ENCODE results near the gene MTA2. TPM values are rescaled to one million over a fixed set of nuclear protein-coding genes. Genes with fewer than 3 reads are reported as not detected.

Gene MTA2
- total RNA-seq, 2 experiments from 2014 or later: 130 to 174 TPM

- Histone ChIP-seq H2AFZ (ENCODE audit: low read length) (no peak overlapping the region), H3K4me1 (ENCODE audit: insufficient read depth, low read length, poor library complexity, severe bottlenecking) (peaks cover 38% of the 10 kb centered on the region), H3K9me2 (ENCODE audit: insufficient read depth, low read length) (no peaks in the 10 kb centered on the region), H3K36me3 (ENCODE audit: insufficient read depth, low read length) (peaks cover 76% of the 10 kb centered on the region), H4K20me1 (ENCODE audit: insufficient read depth, low read length) (peaks cover 9% of the 10 kb centered on the region; the same call in 1 of the 2 replicates), H3K9me3 (ENCODE audit: low read length) (no peaks in the 10 kb centered on the region), H3K4me2 (ENCODE audit: low read length) (no peak overlapping the region), H3K79me2 (ENCODE audit: insufficient read depth, low read depth, low read length) (peaks cover 32% of the 10 kb centered on the region), H3K27ac (ENCODE audit: low read depth, low read length, poor library complexity, severe bottlenecking) (no peak overlapping the region), H3K4me3 (ENCODE audit: low read depth, low read length, poor library complexity, severe bottlenecking) (no peak overlapping the region)
- no TSS peak for BruUV-seq (replicated peaks)
- ChIA-PET CTCF (ENCODE audit: unreplicated experiment) (no interaction called here), POLR2A (interaction anchor here (1.6 kb wide), 1 partner anchor 11 kb away, joined by 4 read pairs; no protein-coding TSS in a partner anchor)
- intact Hi-C loops (cut with micrococcal nuclease; ENCODE audit: unreplicated experiment): no loop called here
- no peak for TF ChIP-seq EZH2phosphoT487 (IDR thresholded peaks at IDR 0.05; ENCODE audit: borderline replicate concordance, low read depth, low read length)
- TF ChIP-seq, protein P1, sequence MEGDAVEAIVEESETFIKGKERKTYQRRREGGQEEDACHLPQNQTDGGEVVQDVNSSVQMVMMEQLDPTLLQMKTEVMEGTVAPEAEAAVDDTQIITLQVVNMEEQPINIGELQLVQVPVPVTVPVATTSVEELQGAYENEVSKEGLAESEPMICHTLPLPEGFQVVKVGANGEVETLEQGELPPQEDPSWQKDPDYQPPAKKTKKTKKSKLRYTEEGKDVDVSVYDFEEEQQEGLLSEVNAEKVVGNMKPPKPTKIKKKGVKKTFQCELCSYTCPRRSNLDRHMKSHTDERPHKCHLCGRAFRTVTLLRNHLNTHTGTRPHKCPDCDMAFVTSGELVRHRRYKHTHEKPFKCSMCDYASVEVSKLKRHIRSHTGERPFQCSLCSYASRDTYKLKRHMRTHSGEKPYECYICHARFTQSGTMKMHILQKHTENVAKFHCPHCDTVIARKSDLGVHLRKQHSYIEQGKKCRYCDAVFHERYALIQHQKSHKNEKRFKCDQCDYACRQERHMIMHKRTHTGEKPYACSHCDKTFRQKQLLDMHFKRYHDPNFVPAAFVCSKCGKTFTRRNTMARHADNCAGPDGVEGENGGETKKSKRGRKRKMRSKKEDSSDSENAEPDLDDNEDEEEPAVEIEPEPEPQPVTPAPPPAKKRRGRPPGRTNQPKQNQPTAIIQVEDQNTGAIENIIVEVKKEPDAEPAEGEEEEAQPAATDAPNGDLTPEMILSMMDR (conservative IDR thresholded peaks at IDR 0.05; ENCODE audit: low read length): no peak
- no peak for DNase-seq (ENCODE audit: low spot score)
These were observed 1.4 kb upstream of the MTA2 start for GRCh38 chr11:62603072-62603408.

DNA sequence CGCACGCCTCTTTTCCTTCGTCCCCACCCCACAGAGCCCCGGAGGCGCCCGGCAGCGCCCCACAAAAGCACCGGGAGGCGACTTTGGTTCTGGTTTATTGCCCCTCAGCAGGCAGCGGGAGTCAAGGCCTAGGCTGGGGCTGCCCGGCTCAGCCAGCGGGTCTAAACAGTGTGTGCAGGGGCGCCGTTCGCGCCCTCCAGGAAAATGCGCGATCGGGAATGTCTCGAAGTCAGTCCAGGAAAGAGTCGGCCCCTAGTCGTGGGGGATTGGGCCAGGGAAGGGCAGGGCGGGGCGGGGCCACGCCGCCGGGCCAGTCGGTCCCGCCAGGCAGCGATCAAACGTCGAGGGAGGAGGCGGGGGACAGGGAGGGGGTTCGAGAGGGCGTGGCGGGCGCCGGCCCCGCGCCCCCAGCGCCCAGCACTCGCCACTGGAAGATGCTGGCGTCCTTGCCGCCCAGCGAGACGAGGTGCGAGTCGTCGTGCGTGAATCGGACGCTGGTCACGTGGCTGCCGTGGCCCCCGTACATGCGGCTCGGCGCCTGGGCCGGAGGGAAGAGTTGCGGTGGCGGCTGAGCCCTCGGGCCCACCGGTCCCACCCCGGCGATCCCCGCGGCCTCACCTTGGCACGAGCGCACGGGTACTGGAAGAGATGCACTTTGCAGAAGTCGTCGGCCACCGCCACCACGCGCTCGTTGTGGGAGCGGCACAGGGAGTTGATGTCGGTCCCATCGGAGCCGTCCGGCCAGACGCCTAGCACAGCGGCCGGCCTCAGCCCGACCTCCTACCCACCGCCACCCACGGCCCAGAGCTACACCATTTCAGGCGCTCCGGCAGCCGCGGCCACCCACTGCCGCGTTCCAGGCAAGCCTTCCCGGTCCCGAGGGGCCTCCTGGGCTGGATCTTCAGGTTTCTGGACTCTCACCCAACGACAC, 741 bp upstream of the MTA2 start:
- Histone ChIP-seq H4K20me1 (ENCODE audit: insufficient read depth, low read length) (peaks cover 9% of the 10 kb centered on the region; the same call in 1 of the 2 replicates), H3K9me3 (ENCODE audit: low read length) (no peaks in the 10 kb centered on the region), H3K27ac (ENCODE audit: low read depth, low read length, poor library complexity, severe bottlenecking) (peak overlapping the region; percentile 11), H3K4me2 (ENCODE audit: low read length) (peak overlapping the region; percentile 54), H3K4me3 (ENCODE audit: low read depth, low read length, poor library complexity, severe bottlenecking) (peak overlapping the region; percentile 21), H3K36me3 (ENCODE audit: insufficient read depth, low read length) (peaks cover 80% of the 10 kb centered on the region), H3K79me2 (ENCODE audit: insufficient read depth, low read depth, low read length) (peaks cover 37% of the 10 kb centered on the region), H2AFZ (ENCODE audit: low read length) (no peak overlapping the region), H3K9me2 (ENCODE audit: insufficient read depth, low read length) (no peaks in the 10 kb centered on the region), H3K4me1 (ENCODE audit: insufficient read depth, low read length, poor library complexity, severe bottlenecking) (peaks cover 31% of the 10 kb centered on the region)
- intact Hi-C loops (cut with micrococcal nuclease; ENCODE audit: unreplicated experiment): no loop called here
- TF ChIP-seq EZH2phosphoT487 (IDR thresholded peaks at IDR 0.05; ENCODE audit: borderline replicate concordance, low read depth, low read length): no peak
- TF ChIP-seq, protein P1 (conservative IDR thresholded peaks at IDR 0.05; ENCODE audit: low read length): no peak
- no peak for DNase-seq (ENCODE audit: low spot score)
- BruUV-seq (replicated peaks): no TSS peak
- POLR2A ChIA-PET: interaction anchor here (0.6 to 2.5 kb wide), 7 partner anchors 9 to 229 kb away, joined by 3 to 37 read pairs (median 4); partner anchors contain the start of genes B3GAT3, STX5, TUT1 and UQCC3
- CTCF ChIA-PET (ENCODE audit: unreplicated experiment): interaction anchor here (0.7 to 1.0 kb wide), 2 partner anchors 9 to 11 kb away, joined by 3 to 4 read pairs; partner anchors contain the start of gene TUT1

All from OCI-LY7 (cell line).